ENCODE measurements around the gene PCDHA8. TPM values are rescaled to one million over a fixed set of nuclear protein-coding genes. Genes with fewer than 3 reads are reported as not detected.
"Not testable (repeated sequence)": the region's sequence is repeated elsewhere in the genome, so short reads cannot be mapped to it uniquely, and the experiment has no call there.

PCDHA8 gene, protein sequence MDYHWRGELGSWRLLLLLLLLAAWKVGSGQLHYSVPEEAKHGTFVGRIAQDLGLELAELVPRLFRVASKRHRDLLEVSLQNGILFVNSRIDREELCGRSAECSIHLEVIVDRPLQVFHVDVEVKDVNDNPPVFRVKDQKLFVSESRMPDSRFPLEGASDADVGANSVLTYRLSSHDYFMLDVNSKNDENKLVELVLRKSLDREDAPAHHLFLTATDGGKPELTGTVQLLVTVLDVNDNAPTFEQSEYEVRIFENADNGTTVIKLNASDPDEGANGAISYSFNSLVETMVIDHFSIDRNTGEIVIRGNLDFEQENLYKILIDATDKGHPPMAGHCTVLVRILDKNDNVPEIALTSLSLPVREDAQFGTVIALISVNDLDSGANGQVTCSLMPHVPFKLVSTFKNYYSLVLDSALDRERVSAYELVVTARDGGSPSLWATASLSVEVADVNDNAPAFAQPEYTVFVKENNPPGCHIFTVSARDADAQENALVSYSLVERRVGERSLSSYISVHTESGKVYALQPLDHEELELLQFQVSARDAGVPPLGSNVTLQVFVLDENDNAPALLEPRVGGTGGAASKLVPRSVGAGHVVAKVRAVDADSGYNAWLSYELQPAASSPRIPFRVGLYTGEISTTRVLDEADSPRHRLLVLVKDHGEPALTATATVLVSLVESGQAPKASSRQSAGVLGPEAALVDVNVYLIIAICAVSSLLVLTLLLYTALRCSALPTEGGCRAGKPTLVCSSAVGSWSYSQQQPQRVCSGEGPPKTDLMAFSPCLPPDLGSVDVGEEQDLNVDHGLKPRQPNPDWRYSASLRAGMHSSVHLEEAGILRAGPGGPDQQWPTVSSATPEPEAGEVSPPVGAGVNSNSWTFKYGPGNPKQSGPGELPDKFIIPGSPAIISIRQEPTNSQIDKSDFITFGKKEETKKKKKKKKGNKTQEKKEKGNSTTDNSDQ
- not detected in 2 replicates for total RNA-seq (2014; rRNA removed; shearing (Covaris generic))

DNA sequence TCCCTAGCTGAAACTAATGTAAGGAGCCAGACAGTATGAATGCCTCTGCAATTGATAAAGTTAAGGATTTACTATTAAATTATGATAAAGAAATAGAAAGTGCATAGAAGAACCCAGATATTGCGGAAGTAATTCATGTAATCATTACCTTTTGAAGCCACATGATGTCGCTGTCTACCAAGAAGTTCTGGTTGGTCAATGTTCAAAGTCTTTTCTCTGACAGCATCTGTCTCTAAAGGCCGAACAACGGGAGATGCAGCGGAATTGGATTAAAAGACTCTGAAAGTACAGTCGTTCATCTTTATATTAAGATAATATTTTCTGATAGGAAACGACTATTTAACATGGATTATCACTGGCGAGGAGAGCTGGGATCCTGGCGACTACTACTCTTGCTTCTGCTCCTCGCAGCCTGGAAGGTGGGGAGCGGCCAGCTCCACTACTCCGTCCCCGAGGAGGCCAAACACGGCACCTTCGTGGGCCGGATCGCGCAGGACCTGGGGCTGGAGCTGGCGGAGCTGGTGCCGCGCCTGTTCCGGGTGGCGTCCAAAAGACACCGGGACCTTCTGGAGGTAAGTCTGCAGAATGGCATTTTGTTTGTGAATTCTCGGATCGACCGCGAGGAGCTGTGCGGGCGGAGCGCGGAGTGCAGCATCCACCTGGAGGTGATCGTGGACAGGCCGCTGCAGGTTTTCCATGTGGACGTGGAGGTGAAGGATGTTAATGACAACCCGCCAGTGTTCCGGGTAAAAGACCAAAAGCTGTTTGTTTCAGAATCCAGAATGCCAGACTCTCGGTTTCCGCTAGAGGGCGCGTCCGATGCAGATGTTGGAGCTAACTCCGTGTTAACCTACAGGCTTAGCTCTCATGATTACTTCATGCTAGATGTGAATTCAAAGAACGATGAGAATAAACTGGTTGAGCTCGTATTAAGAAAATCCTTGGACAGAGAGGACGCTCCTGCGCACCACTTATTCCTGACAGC lies at the start of gene PCDHA8:
Gene PCDHA8 (plus strand): TSS at position 210 of the 985 bp plus-strand sequence. CDS start 135 bp downstream, at position 345.
- no peak for DNase-seq (ENCODE audit: low read depth)

DNA sequence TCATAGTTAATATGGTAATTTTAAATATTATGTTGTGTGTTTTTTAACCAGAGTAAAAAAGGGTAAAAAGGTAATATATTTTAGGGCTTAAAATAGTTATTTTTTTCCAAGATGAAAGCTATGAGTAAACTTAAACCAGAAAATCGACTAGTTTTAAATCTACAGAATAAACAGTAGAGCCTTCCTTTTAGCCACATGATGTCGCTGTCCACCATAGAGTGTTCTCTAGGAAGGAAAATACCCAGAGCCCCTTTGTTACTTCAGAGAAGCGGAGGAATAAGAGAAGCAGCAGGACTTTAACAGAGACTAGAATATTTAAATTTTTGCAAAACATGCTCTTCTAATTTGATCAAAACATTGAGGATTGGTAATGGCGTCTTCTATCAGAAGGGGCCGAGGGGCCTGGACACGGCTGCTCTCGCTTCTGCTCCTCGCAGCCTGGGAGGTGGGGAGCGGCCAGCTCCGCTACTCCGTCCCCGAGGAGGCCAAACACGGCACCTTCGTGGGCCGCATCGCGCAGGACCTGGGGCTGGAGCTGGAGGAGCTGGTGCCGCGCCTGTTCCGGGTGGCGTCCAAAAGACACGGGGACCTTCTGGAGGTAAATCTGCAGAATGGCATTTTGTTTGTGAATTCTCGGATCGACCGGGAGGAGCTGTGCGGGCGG lies 46.3 kb upstream of the PCDHA8 start, which contains the start of gene PCDHA2:
Gene PCDHA2 (plus strand): TSS at position 258 of the 664 bp plus-strand sequence.
- DNase-seq (ENCODE audit: low read depth): peak; percentile 20

DNA sequence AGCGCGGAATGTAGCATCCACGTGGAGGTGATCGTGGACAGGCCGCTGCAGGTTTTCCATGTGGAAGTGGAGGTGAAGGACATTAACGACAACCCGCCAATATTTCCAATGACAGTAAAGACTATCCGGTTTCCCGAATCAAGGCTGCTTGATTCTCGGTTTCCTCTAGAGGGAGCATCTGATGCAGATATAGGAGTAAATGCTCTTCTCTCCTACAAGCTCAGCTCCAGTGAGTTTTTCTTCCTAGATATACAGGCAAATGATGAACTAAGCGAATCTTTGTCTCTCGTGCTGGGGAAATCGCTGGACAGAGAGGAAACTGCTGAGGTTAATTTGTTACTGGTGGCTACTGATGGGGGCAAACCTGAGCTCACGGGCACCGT lies 45.7 kb upstream of the PCDHA8 start:
- DNase-seq (ENCODE audit: low read depth): peak; percentile 8

DNA sequence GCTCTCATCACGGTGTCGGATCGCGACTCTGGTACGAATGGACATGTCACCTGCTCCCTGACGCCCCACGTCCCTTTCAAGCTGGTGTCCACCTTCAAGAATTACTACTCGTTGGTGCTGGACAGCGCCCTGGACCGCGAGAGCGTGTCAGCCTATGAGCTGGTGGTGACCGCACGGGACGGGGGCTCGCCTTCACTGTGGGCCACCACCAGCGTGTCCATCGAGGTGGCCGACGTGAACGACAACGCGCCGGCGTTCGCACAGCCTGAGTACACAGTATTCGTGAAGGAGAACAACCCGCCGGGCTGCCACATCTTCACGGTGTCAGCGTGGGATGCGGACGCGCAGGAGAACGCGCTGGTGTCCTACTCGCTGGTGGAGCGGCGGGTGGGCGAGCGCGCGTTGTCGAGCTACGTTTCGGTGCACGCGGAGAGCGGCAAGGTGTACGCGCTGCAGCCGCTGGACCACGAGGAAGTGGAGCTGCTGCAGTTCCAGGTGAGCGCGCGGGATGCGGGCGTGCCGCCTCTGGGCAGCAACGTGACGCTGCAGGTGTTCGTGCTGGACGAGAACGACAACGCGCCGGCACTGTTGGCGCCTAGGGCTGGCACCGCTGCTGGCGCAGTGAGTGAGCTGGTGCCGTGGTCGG lies 44.8 kb upstream of the PCDHA8 start:
- not testable (repeated sequence) for DNase-seq (ENCODE audit: low read depth)

DNA sequence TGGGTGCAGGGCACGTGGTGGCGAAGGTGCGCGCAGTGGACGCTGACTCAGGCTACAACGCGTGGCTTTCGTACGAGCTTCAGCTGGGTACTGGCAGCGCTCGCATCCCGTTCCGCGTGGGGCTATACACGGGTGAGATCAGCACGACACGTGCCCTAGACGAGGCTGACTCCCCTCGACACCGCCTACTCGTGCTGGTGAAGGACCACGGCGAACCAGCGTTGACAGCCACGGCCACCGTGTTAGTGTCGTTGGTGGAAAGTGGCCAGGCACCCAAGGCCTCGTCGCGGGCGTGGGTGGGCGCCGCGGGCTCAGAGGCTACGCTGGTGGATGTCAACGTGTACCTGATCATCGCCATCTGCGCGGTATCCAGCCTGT lies 44.3 kb upstream of the PCDHA8 start:
- no peak for DNase-seq (ENCODE audit: low read depth)

DNA sequence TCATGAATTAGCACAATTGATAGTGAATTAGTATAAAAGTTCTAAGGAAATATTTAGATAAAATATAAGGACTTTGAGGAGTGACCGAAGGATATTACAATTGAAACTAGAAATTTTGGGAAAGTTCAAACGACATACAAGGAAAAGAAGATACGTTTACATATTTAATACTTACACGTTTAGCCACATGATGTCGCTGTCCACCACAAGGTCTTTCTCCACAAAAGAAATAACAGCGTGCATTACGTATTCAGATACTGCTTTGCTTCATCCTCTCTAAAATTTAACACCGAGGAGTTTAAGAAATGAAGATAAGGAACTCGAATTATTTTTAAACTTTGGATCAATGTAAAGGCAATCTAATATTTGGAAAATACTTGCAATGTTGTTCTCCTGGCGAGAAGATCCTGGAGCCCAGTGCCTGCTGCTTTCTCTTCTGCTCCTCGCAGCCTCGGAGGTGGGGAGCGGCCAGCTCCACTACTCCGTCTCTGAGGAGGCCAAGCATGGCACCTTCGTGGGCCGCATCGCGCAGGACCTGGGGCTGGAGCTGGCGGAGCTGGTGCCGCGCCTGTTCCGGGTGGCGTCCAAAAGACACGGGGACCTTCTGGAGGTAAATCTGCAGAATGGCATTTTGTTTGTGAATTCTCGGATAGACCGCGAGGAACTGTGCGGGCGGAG lies 40.0 kb upstream of the PCDHA8 start, which contains the start of gene PCDHA3:
Gene PCDHA3 (plus strand): TSS at position 242 of the 678 bp plus-strand sequence.
- DNase-seq (ENCODE audit: low read depth): no peak

DNA sequence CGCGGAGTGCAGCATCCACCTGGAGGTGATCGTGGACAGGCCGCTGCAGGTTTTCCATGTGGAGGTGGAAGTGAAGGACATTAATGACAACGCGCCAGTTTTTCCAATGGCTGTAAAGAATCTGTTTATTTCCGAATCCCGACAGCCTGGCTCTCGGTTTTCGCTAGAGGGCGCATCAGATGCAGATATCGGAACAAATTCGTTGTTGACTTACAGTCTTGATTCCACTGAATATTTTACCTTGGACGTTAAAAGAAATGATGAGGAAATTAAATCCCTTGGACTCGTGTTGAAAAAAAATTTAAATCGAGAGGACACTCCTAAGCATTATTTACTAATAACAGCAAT lies 39.5 kb upstream of the PCDHA8 start:
- DNase-seq (ENCODE audit: low read depth): no peak

DNA sequence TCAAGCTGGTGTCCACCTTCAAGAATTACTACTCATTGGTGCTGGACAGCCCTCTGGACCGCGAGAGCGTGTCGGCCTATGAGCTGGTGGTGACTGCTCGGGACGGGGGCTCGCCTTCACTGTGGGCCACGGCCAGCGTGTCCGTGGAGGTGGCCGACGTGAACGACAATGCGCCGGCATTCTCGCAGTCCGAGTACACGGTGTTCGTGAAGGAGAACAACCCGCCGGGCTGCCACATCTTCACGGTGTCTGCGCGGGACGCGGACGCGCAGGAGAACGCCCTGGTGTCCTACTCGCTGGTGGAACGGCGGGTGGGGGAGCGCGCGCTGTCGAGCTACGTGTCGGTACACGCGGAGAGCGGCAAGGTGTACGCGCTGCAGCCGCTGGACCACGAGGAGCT lies 38.6 kb upstream of the PCDHA8 start:
- not testable (repeated sequence) for DNase-seq (ENCODE audit: low read depth)

DNA sequence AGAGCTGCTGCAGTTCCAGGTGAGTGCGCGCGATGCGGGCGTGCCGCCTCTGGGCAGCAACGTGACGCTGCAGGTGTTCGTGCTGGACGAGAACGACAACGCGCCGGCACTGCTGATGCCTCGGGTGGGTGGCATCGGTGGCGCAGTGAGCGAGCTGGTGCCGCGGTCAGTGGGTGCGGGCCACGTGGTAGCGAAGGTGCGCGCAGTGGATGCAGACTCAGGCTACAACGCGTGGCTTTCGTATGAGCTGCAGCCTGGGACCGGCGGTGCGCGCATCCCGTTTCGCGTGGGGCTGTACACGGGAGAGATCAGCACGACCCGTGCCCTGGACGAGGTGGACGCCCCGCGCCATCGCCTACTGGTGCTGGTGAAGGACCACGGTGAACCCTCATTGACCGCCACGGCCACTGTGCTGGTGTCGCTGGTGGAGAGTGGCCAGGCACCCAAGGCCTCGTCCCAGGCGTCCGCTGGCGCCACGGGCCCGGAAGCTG lies 38.2 kb upstream of the PCDHA8 start:
- DNase-seq (ENCODE audit: low read depth): no peak

DNA sequence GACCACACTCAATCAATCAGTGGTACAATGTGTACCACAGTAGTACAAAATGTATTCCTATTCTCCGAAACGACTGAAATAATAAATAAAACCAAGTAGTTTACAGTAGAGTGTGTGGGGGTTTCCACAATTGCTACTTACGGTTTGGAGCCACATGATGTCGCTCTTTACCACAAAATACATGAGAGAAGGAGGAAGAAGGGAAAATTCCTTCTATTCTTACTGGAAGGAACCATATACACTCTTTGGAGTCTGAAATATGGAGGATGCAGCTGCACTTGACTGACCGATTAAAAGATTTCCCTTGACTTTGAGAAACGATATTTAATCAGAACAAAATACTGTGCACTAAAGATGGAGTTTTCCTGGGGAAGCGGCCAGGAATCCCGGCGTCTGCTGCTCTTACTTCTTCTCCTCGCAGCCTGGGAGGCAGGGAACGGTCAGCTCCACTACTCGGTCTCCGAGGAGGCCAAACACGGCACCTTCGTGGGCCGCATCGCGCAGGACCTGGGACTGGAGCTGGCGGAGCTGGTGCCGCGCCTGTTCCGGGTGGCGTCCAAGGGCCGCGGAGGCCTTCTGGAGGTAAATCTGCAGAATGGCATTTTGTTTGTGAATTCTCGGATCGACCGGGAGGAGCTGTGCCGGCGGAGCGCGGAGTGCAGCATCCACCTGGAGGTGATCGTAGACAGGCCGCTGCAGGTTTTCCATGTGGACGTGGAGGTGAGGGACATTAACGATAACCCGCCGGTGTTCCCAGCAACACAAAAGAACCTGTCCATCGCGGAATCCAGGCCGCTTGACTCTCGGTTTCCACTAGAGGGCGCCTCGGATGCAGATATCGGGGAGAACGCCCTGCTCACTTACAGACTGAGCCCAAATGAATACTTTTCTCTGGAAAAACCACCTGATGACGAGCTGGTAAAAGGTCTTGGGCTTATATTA lies 33.9 kb upstream of the PCDHA8 start, which contains the start of gene PCDHA4:
Gene PCDHA4 (plus strand): TSS at position 235 of the 942 bp plus-strand sequence.
- no peak for DNase-seq (ENCODE audit: low read depth)

DNA sequence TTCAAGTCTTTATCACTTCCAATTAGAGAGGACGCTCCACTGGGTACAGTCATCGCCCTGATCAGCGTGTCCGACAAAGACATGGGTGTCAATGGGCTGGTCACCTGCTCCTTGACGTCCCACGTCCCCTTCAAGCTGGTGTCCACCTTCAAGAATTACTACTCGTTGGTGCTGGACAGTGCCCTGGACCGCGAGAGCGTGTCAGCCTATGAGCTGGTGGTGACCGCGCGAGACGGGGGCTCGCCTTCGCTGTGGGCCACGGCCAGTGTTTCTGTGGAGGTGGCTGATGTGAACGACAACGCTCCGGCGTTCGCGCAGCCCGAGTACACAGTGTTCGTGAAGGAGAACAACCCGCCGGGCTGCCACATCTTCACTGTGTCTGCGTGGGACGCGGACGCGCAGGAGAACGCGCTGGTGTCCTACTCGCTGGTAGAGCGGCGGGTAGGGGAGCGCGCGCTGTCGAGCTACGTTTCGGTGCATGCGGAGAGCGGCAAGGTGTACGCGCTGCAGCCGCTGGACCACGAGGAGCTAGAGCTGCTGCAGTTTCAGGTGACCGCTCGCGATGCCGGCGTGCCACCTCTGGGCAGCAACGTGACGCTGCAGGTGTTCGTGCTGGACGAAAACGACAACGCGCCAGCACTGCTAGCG lies 32.6 kb upstream of the PCDHA8 start:
- DNase-seq (ENCODE audit: low read depth): not testable (repeated sequence)

DNA sequence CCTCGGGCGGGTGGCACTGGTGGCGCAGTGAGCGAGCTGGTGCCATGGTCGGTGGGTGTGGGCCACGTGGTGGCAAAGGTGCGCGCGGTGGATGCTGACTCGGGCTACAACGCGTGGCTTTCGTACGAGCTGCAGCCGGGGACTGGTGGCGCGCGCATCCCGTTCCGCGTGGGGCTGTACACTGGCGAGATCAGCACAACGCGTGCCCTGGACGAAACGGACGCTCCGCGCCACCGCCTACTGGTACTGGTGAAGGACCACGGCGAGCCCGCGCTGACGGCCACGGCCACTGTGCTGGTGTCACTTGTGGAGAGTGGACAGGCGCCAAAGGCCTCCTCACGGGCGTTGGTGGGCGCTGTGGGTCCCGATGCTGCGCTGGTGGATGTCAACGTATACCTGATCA lies 32.1 kb upstream of the PCDHA8 start:
- DNase-seq (ENCODE audit: low read depth): no peak

DNA sequence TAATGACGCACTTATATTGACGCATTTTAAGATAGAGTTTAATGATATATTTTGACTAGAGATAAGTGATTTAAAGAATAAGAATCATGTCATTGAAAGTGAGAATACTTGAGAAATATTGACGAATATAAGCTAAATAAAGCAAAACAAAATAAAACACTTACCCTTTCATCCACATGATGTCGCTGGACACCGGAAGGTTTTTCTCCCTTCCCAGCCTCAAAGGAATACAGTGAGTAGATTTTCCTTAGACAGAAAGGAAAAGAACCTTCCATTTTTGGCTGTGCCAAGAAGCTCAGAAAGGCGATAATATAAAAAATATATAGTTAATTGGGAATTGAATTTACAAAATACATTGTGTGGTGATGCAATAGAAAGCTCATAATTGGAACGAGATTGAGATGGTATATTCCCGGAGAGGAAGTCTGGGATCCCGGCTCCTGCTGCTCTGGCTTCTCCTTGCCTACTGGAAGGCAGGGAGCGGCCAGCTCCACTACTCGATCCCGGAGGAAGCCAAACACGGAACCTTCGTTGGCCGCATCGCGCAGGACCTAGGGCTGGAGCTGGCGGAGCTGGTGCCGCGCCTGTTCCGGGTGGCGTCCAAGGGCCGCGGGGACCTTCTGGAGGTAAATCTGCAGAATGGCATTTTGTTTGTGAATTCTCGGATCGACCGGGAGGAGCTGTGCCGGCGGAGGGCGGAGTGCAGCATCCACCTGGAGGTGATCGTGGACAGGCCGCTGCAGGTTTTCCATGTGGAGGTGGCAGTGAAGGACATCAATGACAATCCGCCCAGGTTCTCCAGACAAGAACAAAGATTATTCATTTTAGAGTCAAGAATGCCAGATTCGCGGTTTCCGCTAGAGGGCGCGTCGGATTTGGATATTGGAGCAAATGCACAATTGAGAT lies 19.4 kb upstream of the PCDHA8 start, which contains the start of gene PCDHA5:
Gene PCDHA5 (plus strand): TSS at position 239 of the 906 bp plus-strand sequence.
- no peak for DNase-seq (ENCODE audit: low read depth)

DNA sequence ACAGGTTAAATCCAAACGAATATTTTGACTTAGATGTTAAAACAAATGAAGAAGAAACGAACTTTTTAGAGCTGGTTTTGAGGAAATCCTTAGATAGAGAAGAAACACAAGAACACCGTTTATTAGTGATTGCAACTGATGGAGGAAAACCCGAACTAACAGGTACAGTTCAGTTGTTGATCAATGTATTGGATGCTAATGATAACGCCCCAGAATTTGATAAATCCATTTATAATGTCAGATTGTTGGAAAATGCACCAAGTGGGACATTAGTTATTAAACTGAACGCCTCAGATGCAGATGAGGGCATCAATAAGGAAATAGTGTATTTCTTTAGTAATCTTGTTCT lies 18.7 kb upstream of the PCDHA8 start:
- no peak for DNase-seq (ENCODE audit: low read depth)

DNA sequence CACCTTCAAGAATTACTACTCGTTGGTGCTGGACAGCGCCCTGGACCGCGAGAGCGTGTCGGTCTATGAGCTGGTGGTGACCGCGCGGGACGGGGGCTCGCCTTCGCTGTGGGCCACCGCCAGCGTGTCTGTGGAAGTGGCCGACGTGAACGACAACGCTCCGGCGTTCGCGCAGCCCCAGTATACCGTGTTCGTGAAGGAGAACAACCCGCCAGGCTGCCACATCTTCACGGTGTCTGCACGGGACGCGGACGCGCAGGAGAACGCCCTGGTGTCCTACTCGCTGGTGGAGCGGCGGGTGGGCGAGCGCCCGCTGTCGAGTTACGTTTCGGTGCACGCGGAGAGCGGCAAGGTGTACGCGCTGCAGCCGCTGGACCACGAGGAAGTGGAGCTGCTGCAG lies 18.0 kb upstream of the PCDHA8 start:
- DNase-seq (ENCODE audit: low read depth): not testable (repeated sequence)

DNA sequence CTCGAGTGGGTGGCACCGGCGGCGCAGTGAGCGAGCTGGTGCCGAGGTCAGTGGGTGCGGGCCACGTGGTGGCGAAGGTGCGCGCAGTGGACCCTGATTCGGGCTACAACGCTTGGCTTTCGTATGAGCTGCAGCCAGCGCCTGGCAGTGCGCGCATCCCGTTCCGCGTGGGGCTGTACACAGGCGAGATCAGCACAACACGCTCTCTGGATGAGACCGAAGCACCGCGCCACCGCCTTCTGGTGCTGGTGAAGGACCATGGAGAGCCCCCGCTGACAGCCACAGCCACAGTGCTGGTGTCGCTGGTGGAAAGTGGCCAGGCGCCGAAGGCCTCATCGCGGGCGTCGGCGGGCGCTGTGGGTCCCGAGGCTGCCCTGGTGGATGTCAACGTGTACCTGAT lies 17.5 kb upstream of the PCDHA8 start:
- no peak for DNase-seq (ENCODE audit: low read depth)

Measured in M059J (cell line).